Panc1 (cell line): Measurements from ENCODE around the gene HDLBP. TPM values are rescaled to one million over a fixed set of nuclear protein-coding genes. Genes with fewer than 3 reads are reported as not detected.
A peak's percentile ranks its signal among the peaks of the same experiment; 100 is the strongest.

Experiments
- ATAC-seq: fragments of 200-7000 bp; cut with Tn5 transposase; 2 replicates; pipeline ENCODE4 v1.9.1; 2020; ENCODE audit warnings: mild to moderate bottlenecking, moderate library complexity
- BruUV-seq: library from RNA; stranded (reverse); fragments of 400-500 nt; replicated peaks from 2 replicates; lab custom pipeline; 2021; lab: Mats Ljungman, UMichigan
- CTCF ChIA-PET: fragments of 300-600 bp; sonication (Branson Sonifier 250); formaldehyde crosslinking; loops from one replicate; lab custom pipeline; 2022; ENCODE audit warnings: antibody characterized with exemption; lab: Charles Lee
- POLR2A ChIA-PET: fragments of 300-600 bp; sonication (Branson Sonifier 250); formaldehyde crosslinking; loops from one replicate; lab custom pipeline; 2022; ENCODE audit warnings: antibody characterized with exemption; lab: Charles Lee
- DNase-seq: peaks from one replicate; pipeline ENCODE4 v3.0.0-alpha.2; 2010; ENCODE audit warnings: low read depth, low spot score
- H3K27ac ChIP-seq: 2 replicates; pipeline ENCODE4 v1.5.1; 2011; ENCODE audit warnings: mild to moderate bottlenecking, low read length, inconsistent platforms
- H3K27me3 ChIP-seq: fragments of 200-500 bp; sonication (Bioruptor generic); 2 replicates; pipeline ENCODE4 v1.6.0; 2014; ENCODE audit warnings: low read length, inconsistent platforms; ENCODE audit not compliant: control insufficient read depth, insufficient read depth
- H3K36me3 ChIP-seq: fragments of 200-500 bp; sonication (Bioruptor generic); 2 replicates; pipeline ENCODE4 v1.5.1; 2014; ENCODE audit warnings: inconsistent platforms, mild to moderate bottlenecking, low read length, moderate library complexity; ENCODE audit not compliant: control insufficient read depth, insufficient read depth
- H3K4me1 ChIP-seq: 2 replicates; pipeline ENCODE4 v1.5.1; 2011; ENCODE audit warnings: inconsistent platforms, mild to moderate bottlenecking, low read length, moderate library complexity; ENCODE audit not compliant: control insufficient read depth, insufficient read depth
- H3K4me3 ChIP-seq, 2 experiments: 2 replicates each; pipeline ENCODE4 v1.5.1; 2011 to 2012; ENCODE audit warnings: low read depth in 2 of 2, low read length in 2 of 2, mild to moderate bottlenecking in 2 of 2, inconsistent platforms in 1 of 2, moderate library complexity in 1 of 2
- H3K9me3 ChIP-seq: fragments of 200-500 bp; sonication (Bioruptor generic); 2 replicates; pipeline ENCODE4 v1.5.1; 2014; ENCODE audit warnings: low read depth, mild to moderate bottlenecking, inconsistent platforms, low read length, moderate library complexity; ENCODE audit not compliant: control insufficient read depth, insufficient read depth
- CTCF ChIP-seq: fragments of 450-650 bp; IDR thresholded peaks from 2 replicates; pipeline ENCODE4 v1.5.1; 2017; ENCODE audit warnings: mild to moderate bottlenecking
- POLR2AphosphoS5 ChIP-seq: IDR thresholded peaks from 2 replicates; pipeline ENCODE4 v1.6.1; 2012; ENCODE audit warnings: mild to moderate bottlenecking, low read depth, low read length, moderate library complexity
- REST ChIP-seq, 2 experiments: IDR thresholded peaks; 2 replicates each; pipeline ENCODE4 v1.6.1; 2011 to 2012; ENCODE audit warnings: low read depth in 2 of 2, control low read depth in 1 of 2, low read length in 1 of 2, mild to moderate bottlenecking in 1 of 2, moderate library complexity in 1 of 2; ENCODE audit not compliant: insufficient read depth in 1 of 2
- SIN3A ChIP-seq: IDR thresholded peaks from 2 replicates; pipeline ENCODE4 v1.6.1; 2012; ENCODE audit warnings: low read depth, mild to moderate bottlenecking, low read length, moderate library complexity, borderline replicate concordance; ENCODE audit not compliant: insufficient read depth
- TCF7L2 ChIP-seq: IDR thresholded peaks from 2 replicates; pipeline ENCODE4 v1.6.1; 2011; ENCODE audit warnings: mild to moderate bottlenecking, low read depth, low read length, inconsistent platforms
- in situ Hi-C: cut with HindIII; loops from 2 replicates; pipeline ENCODE4 v1.10.0; 2016; ENCODE audit warnings: low sequenced_read_pairs, low pct_unique_long_range_greater_than_20kb
- intact Hi-C: fragments of 100-400 bp; cut with micrococcal nuclease; formaldehyde crosslinking; loops from one replicate; pipeline ENCODE4 v1.10.0; 2022; ENCODE audit not compliant: unreplicated experiment
- total RNA-seq: library from RNA; stranded (reverse); gene quantifications from one replicate; pipeline ENCODE4 v1.2.1, GENCODE V29; 2021; ENCODE audit not compliant: unreplicated experiment

HDLBP gene
- total RNA-seq, 1 experiment from 2014 or later = 656 TPM

GRCh38 chr2:241228081-241228859 lies 87.2 kb downstream of the HDLBP start:
- Histone ChIP-seq H3K27me3 (no peaks in the 10 kb centered on the region), H3K36me3 (peaks cover 4% of the 10 kb centered on the region; the same call in 1 of the 2 replicates), H3K4me1 (peaks cover 15% of the 10 kb centered on the region), H3K4me3 (no peak overlapping the region), H3K9me3 (no peaks in the 10 kb centered on the region), H3K27ac (no peak overlapping the region)
- CTCF ChIA-PET = no interaction called here
- BruUV-seq = no TSS peak
- intact Hi-C loops (no loop called here), in situ Hi-C loops (no loop called here)
- no peak for DNase-seq
- no peak for ATAC-seq
- POLR2A ChIA-PET = no interaction called here
- TF ChIP-seq POLR2AphosphoS5 (peak; percentile 19; the same call in 1 of the 2 replicates), REST (IDR thresholded peaks at IDR 0.05; ENCODE audit: insufficient read depth in 1 of 2, low read depth in 2 of 2, low read length in 1 of 2) (no peak), TCF7L2 (no peak), CTCF (no peak), SIN3A (no peak)

- ChIA-PET POLR2A (no interaction called here), CTCF (no interaction called here)
- Histone ChIP-seq H3K4me3 (no peak overlapping the region), H3K4me1 (peaks cover 15% of the 10 kb centered on the region), H3K27ac (no peak overlapping the region), H3K27me3 (no peaks in the 10 kb centered on the region), H3K36me3 (peaks cover 4% of the 10 kb centered on the region; the same call in 1 of the 2 replicates), H3K9me3 (no peaks in the 10 kb centered on the region)
- ATAC-seq = no peak
- intact Hi-C loops = no loop called here
- no peak for TF ChIP-seq POLR2AphosphoS5
- no peak for TF ChIP-seq TCF7L2
- no peak for TF ChIP-seq SIN3A
- TF ChIP-seq REST (IDR thresholded peaks at IDR 0.05; ENCODE audit: insufficient read depth in 1 of 2, low read depth in 2 of 2, low read length in 1 of 2) = no peak
- no peak for TF ChIP-seq CTCF
- in situ Hi-C loops = no loop called here
- BruUV-seq = no TSS peak
- DNase-seq = no peak
Observed at GRCh38 chr2:241227594-241227993, 87.9 kb downstream of the HDLBP start.
